GM18498 (cell line): ENCODE data around the gene ITPR2.

ENCODE experiments used
- ATAC-seq: cut with Tn5 transposase; IDR thresholded peaks from one replicate; pipeline ENCODE4 v1.9.1; 2021; ENCODE audit warnings: mild to moderate bottlenecking, moderate library complexity; ENCODE audit not compliant: unreplicated experiment

The ITPR2 gene

DNA sequence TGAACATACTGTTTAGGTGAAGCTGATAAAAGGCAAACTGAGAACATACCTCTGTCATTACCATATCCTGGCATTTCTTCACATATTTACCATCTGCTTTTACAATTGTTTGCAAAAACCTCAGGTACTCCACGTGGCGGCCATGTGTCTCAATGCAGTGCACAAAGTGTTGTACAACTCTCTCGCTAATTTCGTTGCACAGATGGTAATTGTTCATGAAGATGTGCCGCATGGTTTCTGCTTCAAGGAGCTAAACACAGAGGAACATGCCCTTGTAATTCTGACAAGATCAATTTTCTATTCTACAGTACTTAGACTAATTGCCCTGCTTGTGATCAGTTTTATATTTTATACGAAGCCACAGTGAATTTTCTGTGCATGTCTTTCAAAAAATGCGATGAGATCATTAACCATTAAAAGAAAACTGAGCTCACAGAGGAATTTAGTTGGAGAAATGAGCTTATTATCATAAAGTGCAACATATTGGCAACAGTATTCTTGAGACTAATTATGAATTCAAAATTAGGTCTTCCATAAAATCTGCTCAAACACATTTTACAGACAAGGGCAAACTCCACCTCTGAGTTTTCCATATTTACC is 233.8 kb downstream of the ITPR2 start:
- no peak for ATAC-seq

DNA sequence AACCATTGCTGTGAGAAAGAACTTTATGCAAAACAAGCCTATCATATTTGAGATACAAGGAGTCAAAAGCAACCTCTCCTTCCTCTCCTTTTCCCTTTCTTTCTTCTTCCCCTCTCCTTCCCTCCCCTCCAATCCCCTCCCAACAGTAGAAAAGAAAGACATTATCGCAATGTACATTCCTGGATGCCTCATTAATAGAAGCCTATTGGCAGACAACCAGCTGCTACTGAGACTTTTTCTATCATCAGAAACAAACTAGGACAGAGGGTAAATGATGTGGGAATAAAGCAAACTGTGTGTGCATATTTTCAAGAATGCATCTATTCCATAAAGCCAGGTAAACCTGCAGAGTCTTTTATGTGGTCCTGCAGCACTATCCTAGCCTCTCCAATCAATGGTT is 237.2 kb downstream of the ITPR2 start:
- ATAC-seq: no peak

- no peak for ATAC-seq
Observed at GRCh38 chr12:26580619-26581018, 252.4 kb downstream of the ITPR2 start.

DNA sequence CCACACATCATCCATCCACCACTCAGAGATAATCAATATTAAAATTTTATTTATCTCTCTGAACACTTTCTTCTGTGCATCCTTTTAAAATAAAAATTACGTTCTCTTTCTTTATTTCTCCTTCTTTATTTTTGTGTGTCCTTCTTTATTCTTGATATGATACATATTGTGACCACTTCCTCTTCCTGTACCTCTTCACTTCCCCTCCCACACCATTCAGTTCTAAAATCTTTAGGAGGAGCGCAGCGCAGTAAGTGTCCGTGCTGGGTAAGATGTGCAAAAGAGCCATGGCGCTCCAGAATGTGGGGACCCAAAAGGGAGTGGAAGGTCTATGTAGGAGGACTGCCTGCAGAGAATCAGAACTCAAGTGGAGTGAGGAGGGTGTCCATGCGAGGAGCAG is 256.7 kb downstream of the ITPR2 start:
- ATAC-seq: no peak

GRCh38 chr12:26573225-26573909 is 259.6 kb downstream of the ITPR2 start:
- ATAC-seq: no peak

DNA sequence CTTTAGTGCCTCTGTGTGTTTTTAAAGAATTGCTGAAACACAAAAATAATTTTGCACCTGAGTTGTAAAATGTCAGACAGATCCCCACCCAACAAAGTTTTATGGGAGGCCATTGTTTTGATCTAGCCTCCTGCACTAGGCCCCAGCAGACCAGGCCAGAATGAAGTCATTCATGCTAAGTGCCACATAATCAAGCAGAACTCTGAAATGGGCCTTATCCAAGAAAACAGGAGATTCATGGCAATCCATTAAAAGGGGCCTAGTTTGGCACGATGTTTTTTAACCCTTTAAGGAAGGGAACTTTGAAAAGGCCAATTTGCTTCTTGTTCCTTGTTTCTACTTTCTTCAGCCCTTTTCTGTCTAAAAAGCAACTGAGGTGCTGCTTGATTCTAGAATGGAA is 260.9 kb downstream of the ITPR2 start:
- ATAC-seq: no peak

GRCh38 chr12:26571560-26571959 is 261.4 kb downstream of the ITPR2 start:
- ATAC-seq: no peak

DNA sequence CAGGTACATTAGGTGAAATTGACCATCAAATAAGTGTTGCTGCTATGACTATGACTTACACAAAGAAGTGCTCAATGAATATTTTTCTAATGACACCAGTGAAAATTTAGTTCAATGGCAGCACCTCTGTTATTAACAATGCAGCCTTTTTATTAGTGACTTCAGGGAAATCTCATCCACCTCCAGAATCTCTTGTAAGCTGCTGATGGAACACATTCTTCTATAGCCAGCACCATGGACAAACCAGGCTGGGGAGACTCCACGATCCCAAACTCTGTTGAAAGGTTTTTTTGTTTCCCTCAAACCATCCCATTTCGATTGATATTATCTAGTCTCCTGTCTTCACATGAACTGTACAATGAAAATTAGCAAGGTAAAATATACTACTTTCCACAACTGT is 265.9 kb downstream of the ITPR2 start:
- ATAC-seq: no peak

GRCh38 chr12:26566675-26567074 is 266.3 kb downstream of the ITPR2 start:
- ATAC-seq: no peak

GRCh38 chr12:26566186-26566585 is 266.8 kb downstream of the ITPR2 start:
- no peak for ATAC-seq

DNA sequence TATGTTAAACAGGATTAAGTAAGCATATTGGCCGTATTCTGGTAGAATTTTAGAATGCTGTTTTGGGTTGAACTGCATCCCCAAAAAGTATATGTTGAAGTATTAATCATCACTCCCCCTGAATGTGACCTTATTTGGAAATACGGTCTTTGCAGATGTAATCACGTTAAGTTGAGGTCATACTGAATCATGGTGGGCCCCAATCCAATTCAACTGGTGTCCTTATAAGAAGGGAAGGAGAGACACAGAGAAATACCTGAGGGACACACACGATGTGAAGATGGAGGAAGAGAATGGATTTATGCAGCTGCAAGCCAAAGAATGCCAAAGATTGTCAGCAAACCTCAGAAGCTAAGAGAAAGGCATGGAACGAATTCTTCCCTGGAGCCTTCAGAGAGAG is 268.6 kb downstream of the ITPR2 start:
- ATAC-seq: no peak

GRCh38 chr12:26563552-26563951 is 269.4 kb downstream of the ITPR2 start:
- ATAC-seq: no peak

- no peak for ATAC-seq
Observed at GRCh38 chr12:26557326-26557725, 275.7 kb downstream of the ITPR2 start.

DNA sequence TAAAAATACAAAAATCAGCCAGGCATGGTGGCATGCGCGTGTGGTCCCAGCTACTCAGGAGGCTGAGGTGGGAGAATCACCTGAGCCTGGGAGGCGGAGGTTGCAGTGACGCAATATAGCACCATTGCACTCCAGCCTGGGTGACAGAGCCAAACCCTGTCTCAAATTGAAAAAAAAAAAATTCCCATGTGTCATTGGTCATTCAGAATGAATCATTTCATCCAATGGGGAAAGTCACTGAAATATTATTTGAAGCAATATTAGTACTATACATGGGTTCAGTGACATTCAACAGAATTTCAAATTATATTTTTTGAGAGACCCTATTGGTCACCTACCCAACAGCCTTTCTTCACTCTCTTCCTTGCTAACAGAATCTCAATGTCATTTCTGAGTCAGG is 276.1 kb downstream of the ITPR2 start:
- ATAC-seq: no peak

DNA sequence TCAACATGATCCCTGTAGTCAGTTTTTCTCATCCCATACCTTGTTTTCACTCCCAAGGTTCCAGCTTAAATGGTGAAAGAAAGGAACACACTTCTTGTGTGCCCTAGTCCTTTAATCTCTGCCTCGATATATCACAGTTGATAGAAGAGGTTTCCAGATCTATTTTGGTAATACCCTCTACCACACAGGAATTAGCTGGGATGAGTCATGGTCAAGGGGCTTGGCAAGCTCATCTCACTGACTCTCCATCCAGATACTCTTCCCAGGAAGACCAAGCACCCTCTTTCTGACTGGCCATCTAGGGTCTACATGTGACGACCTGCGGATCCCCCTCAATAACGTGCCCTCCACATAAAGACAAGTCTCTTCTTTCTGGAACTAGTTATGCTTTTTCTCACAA is 277.9 kb downstream of the ITPR2 start:
- ATAC-seq: no peak

DNA sequence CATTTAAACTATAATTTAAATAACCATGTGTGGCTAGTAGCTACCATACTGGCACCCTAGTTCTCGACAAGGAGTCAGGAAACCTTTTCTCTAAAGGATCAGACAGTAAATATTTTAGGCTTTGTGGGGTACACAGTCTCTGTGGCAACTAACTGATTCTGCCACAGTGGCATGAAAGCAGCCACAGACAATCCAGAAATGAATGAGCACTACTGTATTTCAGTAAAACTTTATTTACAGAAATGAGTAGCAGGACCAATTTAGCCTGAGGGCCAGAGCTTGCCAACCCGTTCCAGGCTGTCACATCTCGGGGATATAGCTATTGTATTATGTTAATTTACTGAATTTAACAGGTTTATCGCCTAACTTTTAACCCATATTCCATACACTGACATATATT is 278.7 kb downstream of the ITPR2 start:
- no peak for ATAC-seq

- no peak for ATAC-seq
Observed at GRCh38 chr12:26551385-26551784, 281.6 kb downstream of the ITPR2 start.

GRCh38 chr12:26548227-26548626 is 284.8 kb downstream of the ITPR2 start:
- ATAC-seq: no peak

- no peak for ATAC-seq
Observed at GRCh38 chr12:26546535-26547314, 286.3 kb downstream of the ITPR2 start.

- ATAC-seq: no peak
Observed at GRCh38 chr12:26539131-26539530, 293.9 kb downstream of the ITPR2 start.

DNA sequence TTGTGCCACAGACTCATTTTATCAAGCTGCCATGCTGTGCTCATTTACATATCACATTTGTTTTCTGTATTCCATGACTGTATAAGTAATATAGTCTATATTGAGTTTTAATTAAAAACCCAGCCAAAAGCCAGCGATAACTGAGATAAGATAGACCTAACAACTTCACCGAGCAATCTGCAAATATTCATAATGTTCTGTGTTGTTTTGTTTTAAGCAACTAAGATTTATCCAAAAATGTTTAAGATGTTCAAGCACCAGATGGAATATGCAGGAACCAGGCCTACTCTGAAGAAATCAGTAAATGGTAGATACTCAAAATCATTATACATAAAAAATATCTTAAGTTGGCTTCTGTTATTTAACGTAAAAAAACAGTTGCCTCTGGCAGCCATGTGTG is 295.3 kb downstream of the ITPR2 start:
- no peak for ATAC-seq

- ATAC-seq: no peak
Observed at GRCh38 chr12:26537126-26537525, 295.9 kb downstream of the ITPR2 start.
